Activated naive CD8-positive, alpha-beta T cell treated with anti-CD3 and anti-CD28 coated beads, Interleukin-2, amount 50 U/mL, for 24 hours (primary cell): ENCODE data around the gene ATG4C.
"Not testable (repeated sequence)": the region's sequence is repeated elsewhere in the genome, so short reads cannot be mapped to it uniquely, and the experiment has no call there.

ENCODE experiments used
- ATAC-seq: fragments of 150-1000 bp; cut with Tn5 transposase; one replicate; pipeline ENCODE4 v1.10.0; 2021
- DNase-seq: peaks from one replicate; pipeline ENCODE4 v3.0.0; 2021
- H3K27ac Mint-ChIP-seq: one replicate; pipeline ENCODE4 v1.8.0; 2021; ENCODE audit warnings: mild to moderate bottlenecking, mixed read lengths
- H3K27me3 Mint-ChIP-seq: one replicate; pipeline ENCODE4 v1.8.0; 2021; ENCODE audit warnings: mixed read lengths
- H3K36me3 Mint-ChIP-seq: one replicate; pipeline ENCODE4 v1.8.0; 2021; ENCODE audit warnings: low read depth, mixed read lengths
- H3K4me1 Mint-ChIP-seq: one replicate; pipeline ENCODE4 v1.8.0; 2021; ENCODE audit warnings: mixed read lengths
- H3K4me3 Mint-ChIP-seq: one replicate; pipeline ENCODE4 v1.8.0; 2021; ENCODE audit warnings: mild to moderate bottlenecking, moderate library complexity, mixed read lengths
- H3K9me3 Mint-ChIP-seq: one replicate; pipeline ENCODE4 v1.8.0; 2021; ENCODE audit warnings: mixed read lengths

ATG4C gene

GRCh38 chr1:62762027-62762426 is 21.9 kb upstream of the ATG4C start:
- not testable (repeated sequence) for DNase-seq, ATAC-seq, H3K27ac Mint-ChIP-seq, H3K36me3 Mint-ChIP-seq, H3K9me3 Mint-ChIP-seq, H3K27me3 Mint-ChIP-seq, H3K4me1 Mint-ChIP-seq, H3K4me3 Mint-ChIP-seq

GRCh38 chr1:62765981-62766380 is 18.0 kb upstream of the ATG4C start:
- Mint-ChIP-seq H3K9me3 (no peaks in the 10 kb centered on the region), H3K4me1 (no peaks in the 10 kb centered on the region), H3K27me3 (peaks cover 4% of the 10 kb centered on the region), H3K27ac (no peak overlapping the region), H3K4me3 (no peak overlapping the region), H3K36me3 (no peaks in the 10 kb centered on the region)
- DNase-seq (no peak), ATAC-seq (no peak)

- H3K9me3 Mint-ChIP-seq, ATAC-seq, H3K36me3 Mint-ChIP-seq, DNase-seq, H3K4me3 Mint-ChIP-seq, H3K27me3 Mint-ChIP-seq, H3K4me1 Mint-ChIP-seq, H3K27ac Mint-ChIP-seq: not testable (repeated sequence)
Measured at GRCh38 chr1:62768551-62768950, 15.4 kb upstream of the ATG4C start.

GRCh38 chr1:62772607-62773295 is 11.2 kb upstream of the ATG4C start:
- H3K4me3 Mint-ChIP-seq = no peak overlapping the region
- peaks cover 13% of the 10 kb centered on the region for H3K9me3 Mint-ChIP-seq
- H3K27me3 Mint-ChIP-seq = peaks cover 5% of the 10 kb centered on the region
- H3K4me1 Mint-ChIP-seq = peaks cover 2% of the 10 kb centered on the region
- ATAC-seq (no peak), DNase-seq (no peak)
- no peak overlapping the region for H3K27ac Mint-ChIP-seq
- peaks cover 1% of the 10 kb centered on the region for H3K36me3 Mint-ChIP-seq

GRCh38 chr1:62774006-62774405 is 9.9 kb upstream of the ATG4C start:
- ATAC-seq (no peak), DNase-seq (no peak)
- peaks cover 2% of the 10 kb centered on the region for H3K4me1 Mint-ChIP-seq
- peaks cover 13% of the 10 kb centered on the region for H3K9me3 Mint-ChIP-seq
- peaks cover 5% of the 10 kb centered on the region for H3K27me3 Mint-ChIP-seq
- H3K36me3 Mint-ChIP-seq = peaks cover 1% of the 10 kb centered on the region
- H3K27ac Mint-ChIP-seq = no peak overlapping the region
- no peak overlapping the region for H3K4me3 Mint-ChIP-seq

- no peak overlapping the region for H3K27ac Mint-ChIP-seq
- peaks cover 5% of the 10 kb centered on the region for H3K27me3 Mint-ChIP-seq
- no peak for DNase-seq
- ATAC-seq = peak; percentile 43
- no peak overlapping the region for H3K4me3 Mint-ChIP-seq
- peaks cover 13% of the 10 kb centered on the region for H3K9me3 Mint-ChIP-seq
- H3K36me3 Mint-ChIP-seq = peaks cover 1% of the 10 kb centered on the region
- H3K4me1 Mint-ChIP-seq = peaks cover 2% of the 10 kb centered on the region
Measured at GRCh38 chr1:62774971-62775595, 8.8 kb upstream of the ATG4C start.

- ATAC-seq (no peak), DNase-seq (no peak)
- peaks cover 2% of the 10 kb centered on the region for H3K4me1 Mint-ChIP-seq
- no peaks in the 10 kb centered on the region for H3K36me3 Mint-ChIP-seq
- H3K27ac Mint-ChIP-seq = no peak overlapping the region
- H3K4me3 Mint-ChIP-seq = no peak overlapping the region
- H3K27me3 Mint-ChIP-seq = peaks cover 5% of the 10 kb centered on the region
- H3K9me3 Mint-ChIP-seq = peaks cover 5% of the 10 kb centered on the region
Measured at GRCh38 chr1:62778208-62778607, 5.7 kb upstream of the ATG4C start.

- H3K27me3 Mint-ChIP-seq = peaks cover 3% of the 10 kb centered on the region
- H3K4me1 Mint-ChIP-seq = peaks cover 10% of the 10 kb centered on the region
- no peaks in the 10 kb centered on the region for H3K9me3 Mint-ChIP-seq
- no peak overlapping the region for H3K4me3 Mint-ChIP-seq
- no peak overlapping the region for H3K27ac Mint-ChIP-seq
- ATAC-seq = no peak
- DNase-seq = no peak
- H3K36me3 Mint-ChIP-seq = no peaks in the 10 kb centered on the region
Measured at GRCh38 chr1:62781841-62782543, 1.9 kb upstream of the ATG4C start.

GRCh38 chr1:62782544-62783212 is 1.3 kb upstream of the ATG4C start:
- not testable (repeated sequence) for H3K9me3 Mint-ChIP-seq, H3K36me3 Mint-ChIP-seq, H3K4me3 Mint-ChIP-seq, ATAC-seq, DNase-seq, H3K27me3 Mint-ChIP-seq, H3K27ac Mint-ChIP-seq
- peaks cover 11% of the 10 kb centered on the region for H3K4me1 Mint-ChIP-seq

- Mint-ChIP-seq H3K4me3 (no peak overlapping the region), H3K4me1 (peaks cover 18% of the 10 kb centered on the region), H3K36me3 (no peaks in the 10 kb centered on the region), H3K27ac (no peak overlapping the region), H3K9me3 (no peaks in the 10 kb centered on the region), H3K27me3 (no peaks in the 10 kb centered on the region)
- DNase-seq = no peak
- ATAC-seq = no peak
Measured at GRCh38 chr1:62784509-62785365, 805 bp downstream of the ATG4C start.

GRCh38 chr1:62790716-62791115 is 6.8 kb downstream of the ATG4C start:
- H3K27ac Mint-ChIP-seq = no peak overlapping the region
- H3K36me3 Mint-ChIP-seq = peaks cover 5% of the 10 kb centered on the region
- no peaks in the 10 kb centered on the region for H3K27me3 Mint-ChIP-seq
- no peak overlapping the region for H3K4me3 Mint-ChIP-seq
- H3K9me3 Mint-ChIP-seq = no peaks in the 10 kb centered on the region
- ATAC-seq (no peak), DNase-seq (no peak)
- peaks cover 25% of the 10 kb centered on the region for H3K4me1 Mint-ChIP-seq

GRCh38 chr1:62794053-62794452 is 10.1 kb downstream of the ATG4C start:
- Mint-ChIP-seq H3K4me3 (no peak overlapping the region), H3K4me1 (peaks cover 10% of the 10 kb centered on the region), H3K9me3 (no peaks in the 10 kb centered on the region), H3K36me3 (peaks cover 5% of the 10 kb centered on the region), H3K27me3 (no peaks in the 10 kb centered on the region), H3K27ac (no peak overlapping the region)
- DNase-seq (no peak), ATAC-seq (no peak)

- H3K27ac Mint-ChIP-seq = no peak overlapping the region
- H3K27me3 Mint-ChIP-seq = no peaks in the 10 kb centered on the region
- H3K4me3 Mint-ChIP-seq = no peak overlapping the region
- no peak for DNase-seq
- H3K36me3 Mint-ChIP-seq = peaks cover 7% of the 10 kb centered on the region
- H3K9me3 Mint-ChIP-seq = no peaks in the 10 kb centered on the region
- no peak for ATAC-seq
- peaks cover 21% of the 10 kb centered on the region for H3K4me1 Mint-ChIP-seq
Measured at GRCh38 chr1:62796221-62796620, 12.3 kb downstream of the ATG4C start.

GRCh38 chr1:62799688-62800087 is 15.8 kb downstream of the ATG4C start:
- DNase-seq = no peak
- H3K4me3 Mint-ChIP-seq = no peak overlapping the region
- no peaks in the 10 kb centered on the region for H3K27me3 Mint-ChIP-seq
- H3K36me3 Mint-ChIP-seq = peaks cover 7% of the 10 kb centered on the region
- no peak for ATAC-seq
- no peak overlapping the region for H3K27ac Mint-ChIP-seq
- H3K4me1 Mint-ChIP-seq = peaks cover 26% of the 10 kb centered on the region
- no peaks in the 10 kb centered on the region for H3K9me3 Mint-ChIP-seq
